T-helper 22 cell (primary cell): Measurements from ENCODE around the gene TOP3B.
"Not testable (repeated sequence)": the region's sequence is repeated elsewhere in the genome, so short reads cannot be mapped to it uniquely, and the experiment has no call there.

Experiments
- DNase-seq: peaks from one replicate; pipeline ENCODE4 v3.0.0-alpha.2; 2020; ENCODE audit warnings: low read depth

The TOP3B gene

GRCh38 chr22:21943571-21944448 is 38.8 kb downstream of the TOP3B start:
- no peak for DNase-seq

DNA sequence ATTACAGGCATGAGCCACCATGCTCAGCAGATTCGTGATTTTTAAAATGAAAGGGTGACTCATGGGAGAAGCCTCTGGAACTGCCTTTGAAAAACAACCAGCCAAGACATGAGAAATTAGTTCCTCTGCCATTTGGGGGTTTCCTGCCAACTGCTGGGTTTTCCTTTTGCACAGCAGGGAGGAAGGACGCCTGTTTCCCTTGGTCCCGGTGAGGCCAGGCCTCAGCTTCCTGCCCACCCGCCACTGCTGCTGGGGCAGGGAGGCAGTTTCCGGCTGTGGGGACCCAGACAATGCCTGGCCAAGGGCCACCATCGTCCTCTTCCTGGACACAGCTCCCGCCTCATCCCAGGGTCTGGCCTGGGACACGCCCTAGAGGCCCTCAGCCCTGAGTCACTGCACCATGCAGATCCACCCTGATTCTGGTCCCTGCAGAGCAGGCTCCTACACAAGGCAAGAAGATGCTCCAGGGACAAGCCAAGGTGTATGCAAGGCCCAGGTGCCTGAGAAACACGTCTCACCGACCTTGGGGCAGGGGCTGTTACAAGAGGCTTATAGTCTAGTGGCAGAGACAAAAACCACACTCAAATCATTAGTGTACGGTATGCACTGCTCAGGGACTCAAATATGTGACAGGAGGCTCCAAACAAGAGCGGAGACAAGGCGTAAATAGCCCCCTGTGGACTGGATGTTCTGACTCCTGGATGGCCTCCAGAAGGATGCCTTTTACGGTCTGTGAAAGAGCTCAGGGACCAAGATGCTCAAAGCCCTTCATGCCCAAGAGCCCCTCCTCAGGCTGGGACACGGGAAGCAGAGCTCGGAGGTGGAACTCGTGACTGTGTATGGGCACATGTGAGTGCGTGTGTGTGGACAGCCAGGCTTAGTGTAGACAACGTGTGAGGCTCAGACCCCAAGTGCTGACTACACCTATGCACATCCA is 39.9 kb downstream of the TOP3B start:
- DNase-seq = no peak

GRCh38 chr22:21941921-21942320 is 40.7 kb downstream of the TOP3B start:
- no peak for DNase-seq

- DNase-seq = no peak
These were observed 42.1 kb downstream of the TOP3B start for GRCh38 chr22:21940521-21940920.

DNA sequence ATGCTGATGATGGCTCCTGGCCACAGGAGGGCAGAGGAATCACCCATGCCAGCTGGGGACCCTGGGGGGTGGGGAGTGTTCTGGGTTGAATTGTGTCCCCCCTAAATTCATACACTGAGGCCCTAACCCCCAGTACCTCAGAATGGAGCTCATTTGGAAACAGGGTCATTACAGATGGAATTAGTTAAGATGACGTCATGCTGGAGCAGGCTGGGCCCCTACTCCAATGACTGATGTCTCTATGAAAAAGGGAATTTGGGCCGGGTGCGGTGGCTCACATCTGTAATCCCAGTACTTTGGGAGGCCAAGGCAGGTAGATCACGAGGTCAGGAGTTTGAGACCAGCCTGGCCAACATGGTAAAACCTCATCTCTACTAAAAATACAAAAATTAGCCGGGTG is 42.7 kb downstream of the TOP3B start:
- DNase-seq = not testable (repeated sequence)

GRCh38 chr22:21939461-21939913 is 43.1 kb downstream of the TOP3B start:
- no peak for DNase-seq

DNA sequence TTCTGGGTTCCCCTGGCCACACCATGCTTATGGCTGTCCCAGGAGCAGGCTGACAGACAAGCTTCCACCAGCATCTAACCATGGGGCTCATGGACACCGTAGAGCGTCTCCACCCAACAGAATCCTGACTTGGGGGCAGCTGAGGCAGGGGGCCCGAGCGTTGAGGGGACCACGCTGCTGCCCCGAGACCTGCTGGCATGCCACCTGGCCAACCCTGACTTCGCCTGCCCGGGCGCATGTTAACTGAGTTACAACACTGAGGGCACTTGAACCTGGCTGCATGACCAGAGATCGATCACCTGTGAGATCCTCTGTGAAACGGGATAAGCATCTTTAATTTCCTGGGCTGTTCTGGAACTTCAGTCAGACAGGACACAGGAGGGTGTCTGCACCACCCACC is 43.7 kb downstream of the TOP3B start:
- DNase-seq = no peak

DNA sequence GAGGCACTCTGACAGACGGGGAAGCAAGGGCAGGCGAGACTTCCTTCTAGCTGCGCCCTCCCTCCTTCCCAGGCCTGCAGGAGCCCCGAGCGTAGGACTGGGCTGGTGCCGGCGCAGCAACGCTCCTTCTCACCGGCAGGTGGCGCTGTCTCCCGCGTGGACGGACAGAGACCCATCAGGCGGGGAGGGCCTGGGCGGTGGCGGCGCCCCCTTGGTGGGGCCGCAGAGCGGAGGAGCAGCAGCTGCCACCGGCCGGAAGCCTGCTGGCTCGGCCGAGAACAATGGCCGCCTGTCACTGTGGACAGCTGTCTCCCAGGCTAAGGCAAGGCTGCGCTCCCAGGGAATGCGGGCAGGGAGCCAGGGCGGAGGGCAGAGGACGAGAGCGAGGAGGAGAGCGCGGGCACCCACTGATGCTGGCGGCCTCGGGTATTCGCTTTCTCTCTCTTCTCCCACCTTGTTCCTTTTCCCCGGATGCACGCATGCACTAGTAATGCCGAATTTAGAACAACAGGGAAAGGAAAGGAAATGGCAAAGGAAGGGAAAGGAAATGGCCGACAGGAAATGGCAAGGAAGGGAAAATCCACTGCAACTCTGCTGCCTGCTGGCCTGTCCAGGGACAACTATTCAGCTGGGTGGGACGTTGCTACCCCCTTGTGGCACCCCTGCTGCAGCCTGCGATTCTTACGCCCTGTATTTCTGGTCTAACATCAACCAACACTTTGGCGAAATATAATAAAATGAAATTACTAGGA is 44.3 kb downstream of the TOP3B start:
- DNase-seq = peak; percentile 67

GRCh38 chr22:21937821-21938070 is 44.8 kb downstream of the TOP3B start:
- no peak for DNase-seq

- no peak for DNase-seq
These were observed 45.4 kb downstream of the TOP3B start for GRCh38 chr22:21937041-21937820.

DNA sequence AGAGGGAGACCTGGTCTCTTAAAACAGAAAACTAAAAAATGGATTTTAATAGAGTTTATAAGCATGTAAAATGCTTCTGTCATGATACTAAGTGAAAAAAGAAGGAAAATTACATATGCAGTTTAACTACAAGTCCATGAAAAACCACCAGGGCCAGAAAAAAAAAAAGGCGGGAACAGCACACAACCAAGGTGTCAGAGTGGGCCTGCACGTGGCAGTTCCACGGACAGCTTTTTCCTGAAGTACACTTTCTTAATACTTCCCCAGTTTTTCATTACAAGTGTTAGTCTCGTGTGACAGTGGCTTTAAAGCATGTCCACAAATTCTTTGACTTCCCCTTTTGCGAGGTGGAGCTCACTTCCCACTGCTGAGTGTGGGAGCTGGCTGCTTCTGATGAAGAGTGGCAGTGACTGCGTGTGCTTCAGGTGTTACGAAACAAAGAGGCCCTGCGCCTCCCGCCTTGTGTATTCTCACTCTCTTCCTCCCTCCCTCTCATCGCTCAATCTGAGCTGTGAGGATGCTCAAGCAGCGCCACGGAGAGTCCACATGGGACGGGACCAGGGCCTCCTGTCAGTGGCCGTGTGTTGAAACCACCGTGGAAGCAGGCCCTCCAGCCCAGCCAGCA is 46.3 kb downstream of the TOP3B start:
- no peak for DNase-seq

GRCh38 chr22:21933910-21934309 is 48.7 kb downstream of the TOP3B start:
- DNase-seq = no peak

DNA sequence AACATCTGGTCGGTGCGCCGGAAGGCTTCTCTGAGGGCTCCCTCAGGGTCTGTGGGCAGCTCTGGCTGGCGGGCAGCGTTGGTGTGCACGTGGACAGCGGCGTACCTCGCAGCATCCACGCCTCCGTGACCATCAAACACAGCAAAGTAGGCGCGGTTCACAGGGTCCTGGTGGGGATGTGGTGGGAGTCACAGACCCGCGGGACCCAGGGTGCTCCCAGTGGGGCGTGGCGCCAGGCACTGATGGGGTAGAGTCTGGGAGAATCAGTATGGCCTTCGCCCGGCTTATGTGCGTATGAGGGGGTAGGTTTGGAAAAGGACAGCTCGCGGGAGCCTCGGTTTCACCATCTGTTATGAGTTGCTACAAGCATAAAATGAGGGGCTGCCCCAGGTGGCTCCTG is 49.2 kb downstream of the TOP3B start:
- DNase-seq = no peak

DNA sequence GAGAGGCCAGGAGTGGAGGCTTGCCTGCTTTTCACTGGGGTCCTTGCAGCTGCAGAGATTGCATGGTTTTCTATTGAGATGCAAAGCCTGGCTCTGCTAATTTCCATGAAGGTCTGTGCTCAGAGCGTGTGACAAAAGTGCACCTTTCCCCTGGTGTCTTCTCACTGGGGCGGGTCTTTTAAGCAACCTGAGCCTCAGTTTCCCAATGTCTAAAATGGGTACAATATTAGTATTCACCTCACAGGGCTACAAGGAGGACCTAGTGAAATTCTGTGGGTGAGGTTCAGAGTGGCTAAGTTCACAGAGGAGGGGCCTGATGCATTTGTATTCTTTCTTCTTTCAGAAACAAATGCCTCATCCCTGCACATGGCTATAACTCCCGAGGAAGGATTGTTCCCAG is 50.2 kb downstream of the TOP3B start:
- no peak for DNase-seq

GRCh38 chr22:21931056-21931455 is 51.5 kb downstream of the TOP3B start:
- no peak for DNase-seq

DNA sequence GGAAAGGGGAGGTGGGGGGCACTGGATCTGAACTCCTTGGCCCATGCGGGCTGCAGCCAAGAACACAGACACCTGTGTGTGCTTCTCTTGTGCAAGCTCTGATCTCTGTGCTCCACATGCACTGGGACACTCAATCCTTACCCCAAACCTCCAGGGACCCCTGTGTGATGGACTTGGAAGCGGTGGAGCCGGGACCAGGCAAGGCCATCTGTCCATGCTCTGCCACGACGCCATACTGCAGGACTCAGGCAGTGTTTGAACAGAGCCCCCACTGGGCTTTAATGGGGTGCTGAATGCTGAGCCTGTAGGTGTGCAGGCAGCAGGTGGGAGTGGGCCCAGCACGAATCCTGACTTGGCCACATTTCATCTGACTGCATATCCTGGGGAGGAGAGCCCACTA is 53.3 kb downstream of the TOP3B start:
- no peak for DNase-seq

- DNase-seq = no peak
These were observed 54.5 kb downstream of the TOP3B start for GRCh38 chr22:21928048-21928447.

DNA sequence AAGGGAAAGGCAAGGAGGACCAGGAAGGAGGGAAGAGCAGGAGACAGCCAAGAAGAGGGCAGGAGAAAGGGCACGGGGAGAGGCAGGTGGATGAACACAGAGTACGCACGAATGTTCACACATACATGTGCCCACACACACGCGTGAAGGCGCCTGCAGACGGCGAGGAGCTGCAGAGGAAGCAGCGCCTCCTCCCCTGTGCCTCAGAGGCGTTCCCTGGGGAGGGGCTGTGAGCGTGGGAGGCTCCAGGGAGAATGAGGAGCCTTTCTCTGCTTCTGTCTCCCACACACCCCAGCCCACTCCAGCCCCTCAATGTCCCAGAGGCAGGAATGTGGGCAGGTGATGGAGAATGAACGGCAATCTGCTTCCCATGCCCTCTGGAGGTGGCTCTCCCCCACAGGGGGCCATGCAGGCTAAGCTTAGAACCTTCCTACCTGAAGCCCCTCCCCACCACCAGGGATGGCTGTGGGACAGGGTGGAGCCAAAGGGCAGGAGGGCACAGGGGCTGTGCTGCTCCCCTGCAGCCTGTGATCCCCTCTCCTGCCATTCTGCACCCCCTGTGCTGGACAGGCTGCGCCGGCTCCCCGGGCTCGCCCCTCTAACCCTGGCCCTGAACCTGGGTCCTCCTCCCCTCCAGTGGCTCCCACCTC is 55.3 kb downstream of the TOP3B start:
- no peak for DNase-seq

DNA sequence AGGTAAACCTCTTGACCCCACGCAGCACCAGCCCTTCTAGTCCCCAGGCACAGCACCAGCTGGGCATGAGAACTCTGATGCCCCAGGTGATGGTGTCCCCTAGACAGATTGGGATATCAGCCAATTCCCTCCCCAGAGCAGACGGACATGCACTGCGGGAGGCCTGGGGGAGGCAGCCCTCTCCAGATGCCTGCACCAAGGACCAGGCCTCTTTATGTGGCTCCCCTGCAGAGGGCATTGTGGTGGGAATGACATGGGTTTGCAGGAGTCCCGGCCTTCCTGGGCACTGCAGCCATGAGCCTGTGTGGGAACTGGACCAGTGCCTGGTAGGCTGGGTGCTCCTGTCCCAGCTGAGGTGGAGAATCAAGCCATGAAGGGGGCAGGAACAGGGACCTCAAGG is 55.9 kb downstream of the TOP3B start:
- DNase-seq = no peak

GRCh38 chr22:21923163-21923561 is 59.4 kb downstream of the TOP3B start:
- no peak for DNase-seq
